HL-60 (cell line): ENCODE measurements around the gene IQSEC1.

ENCODE experiments used
- POLR2AphosphoS5 ChIP-seq: IDR thresholded peaks from 2 replicates; pipeline ENCODE4 v1.6.1; 2012; ENCODE audit warnings: low read depth
- TF ChIP-seq, protein P1 (sequence below): IDR thresholded peaks from one replicate; pipeline ENCODE4 v1.5.1; 2011; ENCODE audit warnings: low read length, control low read depth, inconsistent platforms; ENCODE audit not compliant: insufficient read depth

GRCh38 chr3:12868039-12869034, 204.9 kb downstream of the IQSEC1 start:
- TF ChIP-seq, protein P1, sequence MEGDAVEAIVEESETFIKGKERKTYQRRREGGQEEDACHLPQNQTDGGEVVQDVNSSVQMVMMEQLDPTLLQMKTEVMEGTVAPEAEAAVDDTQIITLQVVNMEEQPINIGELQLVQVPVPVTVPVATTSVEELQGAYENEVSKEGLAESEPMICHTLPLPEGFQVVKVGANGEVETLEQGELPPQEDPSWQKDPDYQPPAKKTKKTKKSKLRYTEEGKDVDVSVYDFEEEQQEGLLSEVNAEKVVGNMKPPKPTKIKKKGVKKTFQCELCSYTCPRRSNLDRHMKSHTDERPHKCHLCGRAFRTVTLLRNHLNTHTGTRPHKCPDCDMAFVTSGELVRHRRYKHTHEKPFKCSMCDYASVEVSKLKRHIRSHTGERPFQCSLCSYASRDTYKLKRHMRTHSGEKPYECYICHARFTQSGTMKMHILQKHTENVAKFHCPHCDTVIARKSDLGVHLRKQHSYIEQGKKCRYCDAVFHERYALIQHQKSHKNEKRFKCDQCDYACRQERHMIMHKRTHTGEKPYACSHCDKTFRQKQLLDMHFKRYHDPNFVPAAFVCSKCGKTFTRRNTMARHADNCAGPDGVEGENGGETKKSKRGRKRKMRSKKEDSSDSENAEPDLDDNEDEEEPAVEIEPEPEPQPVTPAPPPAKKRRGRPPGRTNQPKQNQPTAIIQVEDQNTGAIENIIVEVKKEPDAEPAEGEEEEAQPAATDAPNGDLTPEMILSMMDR, result peak; percentile 88
- TF ChIP-seq POLR2AphosphoS5, result no peak
